Keratinocyte (primary cell): ENCODE measurements around the gene GRAPL.
"Not testable (repeated sequence)": the region's sequence is repeated elsewhere in the genome, so short reads cannot be mapped to it uniquely, and the experiment has no call there.

ENCODE experiments used
- EZH2 ChIP-seq: IDR thresholded peaks from one replicate; pipeline ENCODE4 v1.6.1; 2012; ENCODE audit warnings: inconsistent platforms, mild to moderate bottlenecking, low read length, moderate library complexity
- TF ChIP-seq, protein P1 (sequence below), 3 experiments: IDR thresholded peaks in 1 of 3; conservative IDR thresholded peaks in 1 of 3; optimal IDR thresholded peaks in 1 of 3; 2 replicates in 2 of 3; 3 replicates in 1 of 3; pipeline versions ENCODE3 to v1.5.1; 2011; ENCODE audit warnings: low read length in 3 of 3, mild to moderate bottlenecking in 3 of 3, moderate library complexity in 2 of 3, control low read depth in 1 of 3, inconsistent platforms in 1 of 3; ENCODE audit not compliant: insufficient read depth in 2 of 3; ENCODE audit errors: extremely low read depth in 1 of 3

DNA sequence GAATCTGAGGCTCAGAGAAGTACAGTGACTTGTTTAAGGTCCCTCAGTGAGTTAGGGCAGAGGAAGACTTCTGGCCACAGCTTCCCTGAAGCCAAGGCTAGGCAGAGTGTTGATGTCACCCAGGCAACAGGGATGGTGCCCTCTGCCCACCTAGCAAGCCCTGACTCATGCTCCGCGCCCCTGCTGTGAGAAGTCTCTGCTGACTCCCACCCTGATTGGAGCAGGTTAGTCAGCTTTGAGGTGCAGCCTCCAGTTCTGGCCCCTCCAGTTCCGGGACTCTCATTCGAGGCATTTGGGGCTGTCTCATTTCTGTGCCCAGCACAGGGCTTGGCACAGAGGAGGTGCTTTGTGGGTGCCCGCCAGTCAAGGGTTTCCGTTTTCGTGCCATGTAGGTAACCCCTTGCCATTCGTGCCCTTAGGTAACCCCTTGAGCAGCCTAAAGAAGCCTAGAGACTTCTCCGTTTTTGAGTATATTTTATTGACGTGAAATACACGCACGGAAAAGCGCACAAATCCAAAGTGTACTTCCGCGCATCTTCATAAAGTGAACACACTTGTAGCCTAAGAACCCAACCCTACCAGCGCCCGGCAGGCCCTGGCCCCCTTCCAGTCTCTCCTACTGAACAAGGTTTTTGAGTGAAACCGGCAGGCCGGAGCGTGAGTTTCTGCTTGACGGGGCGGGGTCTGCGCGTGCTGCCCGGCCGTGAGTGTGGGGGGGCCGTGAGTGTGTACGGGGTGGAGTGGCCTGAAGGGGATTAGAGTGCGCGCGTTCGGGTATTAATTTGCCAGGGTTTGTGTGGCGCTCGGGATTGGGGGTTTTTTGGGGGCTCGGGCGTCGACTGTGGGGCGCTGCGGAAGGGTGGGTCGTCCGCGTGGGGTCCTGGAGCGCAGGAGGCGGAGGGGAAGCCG lies 16.9 kb upstream of the GRAPL start:
- TF ChIP-seq, protein P1, sequence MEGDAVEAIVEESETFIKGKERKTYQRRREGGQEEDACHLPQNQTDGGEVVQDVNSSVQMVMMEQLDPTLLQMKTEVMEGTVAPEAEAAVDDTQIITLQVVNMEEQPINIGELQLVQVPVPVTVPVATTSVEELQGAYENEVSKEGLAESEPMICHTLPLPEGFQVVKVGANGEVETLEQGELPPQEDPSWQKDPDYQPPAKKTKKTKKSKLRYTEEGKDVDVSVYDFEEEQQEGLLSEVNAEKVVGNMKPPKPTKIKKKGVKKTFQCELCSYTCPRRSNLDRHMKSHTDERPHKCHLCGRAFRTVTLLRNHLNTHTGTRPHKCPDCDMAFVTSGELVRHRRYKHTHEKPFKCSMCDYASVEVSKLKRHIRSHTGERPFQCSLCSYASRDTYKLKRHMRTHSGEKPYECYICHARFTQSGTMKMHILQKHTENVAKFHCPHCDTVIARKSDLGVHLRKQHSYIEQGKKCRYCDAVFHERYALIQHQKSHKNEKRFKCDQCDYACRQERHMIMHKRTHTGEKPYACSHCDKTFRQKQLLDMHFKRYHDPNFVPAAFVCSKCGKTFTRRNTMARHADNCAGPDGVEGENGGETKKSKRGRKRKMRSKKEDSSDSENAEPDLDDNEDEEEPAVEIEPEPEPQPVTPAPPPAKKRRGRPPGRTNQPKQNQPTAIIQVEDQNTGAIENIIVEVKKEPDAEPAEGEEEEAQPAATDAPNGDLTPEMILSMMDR (optimal IDR thresholded peaks at IDR 0.05 in 1 of 3, IDR thresholded peaks at IDR 0.05 in 1 of 3, conservative IDR thresholded peaks at IDR 0.05 in 1 of 3; ENCODE audit: extremely low read depth in 1 of 3, insufficient read depth in 2 of 3, low read length in 3 of 3): not testable (repeated sequence)
- not testable (repeated sequence) for TF ChIP-seq EZH2
